Stimulated activated CD4-positive, alpha-beta T cell treated with anti-CD3 and anti-CD28 coated beads, Interleukin-1b, Interleukin-23, amount 100 ng/mL, for 48 hours (primary cell): ENCODE measurements around the gene SPAST.
"Not testable (repeated sequence)": the region's sequence is repeated elsewhere in the genome, so short reads cannot be mapped to it uniquely, and the experiment has no call there.

Experiments
- DNase-seq: peaks from one replicate; pipeline ENCODE4 v3.0.0-alpha.2; 2020

Gene SPAST

DNA sequence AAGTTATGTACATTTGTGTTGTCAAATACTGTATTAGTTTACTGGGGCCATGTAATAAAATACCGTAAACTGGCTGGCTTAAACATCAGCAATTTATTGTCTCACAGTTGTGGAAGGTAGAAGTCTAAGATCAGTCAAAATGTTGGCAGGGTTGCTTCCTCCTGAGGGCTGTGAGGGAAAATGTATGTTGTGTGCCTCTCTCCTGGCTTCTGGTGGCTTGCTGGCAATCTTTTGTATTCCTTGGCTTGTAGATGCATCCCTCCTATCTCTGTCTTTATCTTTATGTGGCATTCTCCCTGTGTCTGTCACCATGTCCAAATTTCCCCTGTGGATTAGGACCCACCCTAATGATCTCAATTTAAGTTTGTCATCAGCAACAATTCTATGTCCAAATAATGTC, 65.3 kb downstream of the SPAST start:
- no peak for DNase-seq

DNA sequence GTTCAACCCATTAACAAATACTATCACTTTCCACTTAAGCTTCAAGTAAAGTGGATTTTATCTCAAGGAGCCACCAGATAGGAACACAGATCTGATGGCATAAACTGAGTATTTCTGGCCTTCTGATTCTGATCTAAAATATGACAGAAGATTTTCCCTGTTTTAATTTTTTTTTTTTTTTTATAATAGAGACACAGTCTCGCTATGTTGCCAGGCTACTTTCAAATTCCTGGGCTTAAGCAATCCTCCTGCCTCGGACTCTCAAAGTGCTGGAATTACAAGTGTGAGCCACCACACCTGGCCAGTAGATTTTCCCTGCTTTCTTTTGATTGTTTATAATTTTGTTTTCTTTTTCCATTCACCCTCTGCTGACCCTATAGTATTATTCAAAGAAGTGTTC, 65.7 kb downstream of the SPAST start:
- no peak for DNase-seq

DNA sequence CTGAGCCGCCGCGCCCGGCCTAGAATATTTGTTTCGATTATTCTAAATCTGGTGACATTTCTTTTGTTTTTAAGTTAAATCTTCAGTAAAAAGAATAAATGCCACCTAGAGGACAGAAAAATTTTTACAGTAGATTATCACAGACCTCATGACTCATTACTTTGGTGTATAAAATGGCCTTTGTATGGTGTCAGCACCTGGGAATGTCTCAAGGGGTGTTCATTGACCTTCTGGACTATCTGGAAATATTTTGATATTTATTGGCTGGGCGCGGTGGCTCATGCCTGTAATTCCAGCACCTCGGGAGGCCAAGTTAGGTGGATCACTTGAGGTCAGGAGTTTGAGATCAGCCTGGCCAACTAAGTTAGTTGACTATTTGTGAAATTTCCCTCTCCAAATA, 72.1 kb downstream of the SPAST start:
- no peak for DNase-seq

DNA sequence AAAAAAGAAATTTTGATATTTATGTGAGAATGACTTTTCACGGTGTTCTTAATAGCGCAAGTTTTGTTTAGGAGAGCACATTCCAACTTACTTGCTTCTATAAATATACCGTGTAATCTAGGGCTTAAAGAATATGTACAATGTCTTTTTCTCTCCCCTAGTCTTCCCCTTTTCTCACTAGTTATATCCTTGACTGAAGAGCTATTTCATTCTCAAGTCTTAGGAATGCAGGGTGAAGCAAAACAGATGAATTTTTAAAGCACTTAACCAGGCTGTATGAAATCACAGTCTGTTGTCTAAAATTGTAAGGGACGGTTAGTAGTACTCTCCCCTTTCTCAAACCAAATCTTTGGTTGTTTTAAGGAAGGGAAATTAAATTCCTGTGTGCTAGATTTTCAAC, 72.7 kb downstream of the SPAST start:
- no peak for DNase-seq

DNA sequence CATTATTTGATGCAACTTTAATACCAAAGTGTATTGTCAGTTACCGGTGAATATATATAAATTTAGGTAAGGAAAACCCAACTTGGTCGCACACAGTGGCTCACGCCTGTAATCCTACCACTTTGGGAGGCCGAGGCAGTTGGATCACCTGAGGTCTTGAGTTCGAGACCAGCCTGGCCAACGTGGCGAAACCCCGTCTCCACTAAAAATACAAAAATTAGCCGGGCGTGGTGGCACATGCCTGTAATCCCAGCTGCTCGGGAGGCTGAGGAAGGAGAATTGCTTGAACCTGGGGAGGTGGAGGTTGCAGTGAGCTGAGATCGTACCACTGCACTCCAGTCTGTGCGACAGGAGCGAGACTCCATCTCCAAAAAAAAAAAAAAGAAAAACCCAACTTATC, 88.2 kb downstream of the SPAST start:
- not testable (repeated sequence) for DNase-seq

DNA sequence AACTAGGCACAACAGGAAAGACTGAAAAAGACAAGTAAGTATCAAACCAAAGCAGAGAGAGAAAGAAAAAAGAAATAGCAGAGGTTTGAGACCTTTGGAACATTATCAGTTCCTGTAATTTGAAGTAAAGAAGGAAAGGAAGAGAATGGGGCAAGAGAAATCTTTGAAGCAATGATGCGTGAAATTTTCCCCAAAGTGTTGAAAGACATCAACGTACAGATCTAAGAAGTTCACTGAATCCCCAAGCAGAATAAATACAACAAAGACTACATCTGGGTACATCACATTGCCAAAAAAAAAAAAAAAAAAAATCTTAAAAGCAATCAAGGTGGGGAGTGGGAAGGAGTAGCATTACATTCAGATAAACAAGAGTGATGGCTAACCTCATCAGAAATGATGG, 96.3 kb downstream of the SPAST start:
- DNase-seq = no peak

DNA sequence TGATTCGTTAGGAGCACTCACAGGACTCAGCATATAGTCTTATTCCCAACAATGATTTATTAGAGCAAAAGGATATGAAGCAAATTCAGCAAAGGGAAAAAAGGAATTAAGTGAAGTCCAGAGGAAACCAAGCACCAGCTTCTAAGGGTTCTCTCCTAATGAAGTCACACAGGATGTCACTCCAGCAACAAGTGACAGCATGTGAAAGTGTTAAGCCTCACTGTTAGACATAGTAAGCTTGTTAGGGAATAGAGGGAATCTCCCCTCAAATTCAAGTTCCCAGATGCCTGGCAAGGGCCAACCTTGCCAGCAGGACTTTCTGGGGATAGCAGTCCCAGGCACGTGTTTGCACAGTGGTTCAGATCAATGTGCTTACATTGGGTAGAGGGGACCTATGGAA, 97.9 kb downstream of the SPAST start:
- DNase-seq = no peak

DNA sequence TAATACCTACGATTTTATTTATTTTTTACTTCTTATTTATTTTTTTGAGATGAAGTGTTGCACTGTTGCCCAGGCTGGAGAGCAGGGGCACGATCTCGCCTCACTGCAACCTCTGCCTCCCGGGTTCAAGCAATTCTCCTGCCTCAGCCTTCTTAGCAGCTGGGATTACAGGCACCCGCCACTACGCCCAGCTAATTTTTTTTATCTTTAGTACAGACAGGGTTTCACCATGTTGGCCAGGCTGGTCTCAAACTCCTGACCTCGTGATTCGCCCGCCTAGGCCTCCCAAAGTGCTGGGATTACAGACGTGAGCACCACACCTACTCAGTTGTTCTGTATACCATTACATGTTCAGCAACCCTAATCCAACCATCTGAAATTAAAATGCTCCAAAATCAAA, 100.9 kb downstream of the SPAST start:
- not testable (repeated sequence) for DNase-seq

DNA sequence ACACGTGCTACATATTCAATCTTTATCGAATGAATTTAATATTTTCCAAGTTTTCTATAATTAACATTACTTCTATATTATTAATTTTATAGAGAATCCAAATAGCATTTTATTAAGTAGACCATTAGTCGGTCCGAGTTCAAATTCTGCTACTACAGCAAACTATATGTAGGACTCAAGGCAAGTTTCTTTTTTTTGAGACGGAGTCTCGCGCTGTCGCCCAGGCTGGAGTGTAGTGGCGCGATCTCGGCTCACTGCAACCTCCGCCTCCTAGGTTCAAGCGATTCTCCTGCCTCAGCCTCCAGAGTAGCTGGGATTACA, 101.6 kb downstream of the SPAST start:
- not testable (repeated sequence) for DNase-seq

DNA sequence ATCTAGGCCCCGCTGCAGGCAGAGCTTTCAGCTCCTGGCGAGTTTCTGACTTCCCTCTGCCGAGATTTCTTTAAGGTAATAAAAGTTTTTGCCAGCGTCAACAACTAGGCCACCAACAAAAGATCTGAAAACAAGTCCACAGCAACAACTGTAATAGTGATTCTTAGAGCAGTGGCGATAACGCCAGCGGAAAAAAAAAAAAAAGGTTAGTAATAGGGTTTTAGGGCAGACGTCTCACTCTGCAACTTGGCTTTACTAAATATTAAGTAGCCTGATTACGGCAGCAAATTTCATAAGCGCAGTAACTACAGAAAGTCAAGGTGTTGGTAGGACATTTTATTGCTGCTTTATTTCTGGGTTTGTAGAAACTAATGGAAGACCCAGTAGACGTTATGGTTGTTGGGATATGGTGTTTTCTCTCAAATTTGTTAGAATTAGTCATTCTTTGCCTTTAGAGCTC, 102.8 kb downstream of the SPAST start:
- no peak for DNase-seq

DNA sequence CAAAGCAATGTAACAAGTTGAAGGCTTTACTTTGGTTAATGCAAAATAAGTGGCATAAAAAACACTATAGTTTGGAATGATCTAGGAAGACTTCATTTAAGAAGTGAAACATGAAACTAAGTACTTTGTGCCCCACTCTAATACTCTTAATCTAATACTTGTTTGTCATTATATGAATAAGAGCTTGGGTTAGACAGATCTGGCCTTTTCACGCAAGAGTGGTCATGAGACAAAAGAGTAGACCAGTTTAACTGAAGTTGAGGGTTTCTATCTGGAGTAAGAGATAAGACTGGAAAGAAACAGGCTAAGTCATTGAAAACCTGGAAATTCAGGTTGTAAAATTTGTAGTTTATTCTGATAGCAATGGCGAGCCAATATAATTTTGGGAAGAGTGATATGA, 105.2 kb downstream of the SPAST start:
- no peak for DNase-seq

DNA sequence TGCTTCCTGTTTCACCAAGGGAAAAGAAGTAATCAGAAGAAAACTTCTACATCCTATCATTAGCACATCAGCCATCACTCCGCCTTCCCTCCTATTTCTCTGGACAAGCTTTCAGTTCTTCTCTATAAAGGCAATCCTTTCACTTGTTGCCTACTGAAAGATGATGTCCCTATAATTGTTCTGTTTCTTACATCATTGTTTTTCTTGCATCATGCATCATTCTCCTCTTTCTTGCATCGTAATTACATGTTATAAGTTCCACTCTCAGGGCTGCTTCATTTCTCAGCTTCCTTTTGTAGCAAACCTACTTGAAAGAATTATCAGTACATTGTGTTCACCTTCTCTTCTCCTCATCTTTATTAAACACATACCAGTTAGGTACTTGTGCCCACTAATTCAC, 109.5 kb downstream of the SPAST start:
- DNase-seq = no peak

DNA sequence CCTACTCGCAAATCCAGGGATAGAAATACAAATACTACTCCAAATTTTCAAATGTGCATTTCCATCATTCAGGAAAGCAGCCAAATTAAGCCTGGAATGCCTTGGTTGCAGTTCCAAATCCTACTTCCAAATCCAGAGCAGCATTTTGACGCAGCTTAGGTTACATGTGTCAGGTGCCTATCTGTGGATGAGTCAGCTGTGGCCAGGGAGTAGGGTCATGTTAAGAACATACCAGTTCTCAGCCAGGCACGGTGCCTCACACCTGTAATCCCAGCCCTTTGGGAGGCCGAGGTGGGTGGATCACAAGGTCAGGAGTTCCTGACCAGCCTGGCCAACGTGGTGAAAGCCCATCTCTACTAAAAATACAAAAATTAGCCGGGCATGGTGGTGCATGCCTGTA, 119.3 kb downstream of the SPAST start:
- DNase-seq = no peak

DNA sequence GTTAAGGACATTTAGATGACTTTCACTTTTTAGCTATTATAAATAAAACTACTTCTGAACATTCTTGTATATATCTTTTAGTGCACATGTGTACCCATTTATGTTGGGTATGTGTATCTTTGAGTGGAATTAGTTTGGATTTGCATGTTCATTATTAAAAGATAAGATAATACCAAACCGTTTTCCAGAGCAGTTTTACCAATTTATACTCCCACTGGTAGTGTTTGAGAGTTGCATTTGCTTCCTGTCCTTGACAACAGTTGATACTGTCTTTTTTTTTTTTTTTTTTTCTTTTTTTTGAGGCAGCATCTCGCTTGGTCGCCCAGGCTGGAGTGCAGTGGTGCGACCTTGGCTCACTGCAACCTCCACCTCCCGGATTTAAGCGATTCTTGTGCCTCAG, 125.7 kb downstream of the SPAST start:
- DNase-seq = no peak

DNA sequence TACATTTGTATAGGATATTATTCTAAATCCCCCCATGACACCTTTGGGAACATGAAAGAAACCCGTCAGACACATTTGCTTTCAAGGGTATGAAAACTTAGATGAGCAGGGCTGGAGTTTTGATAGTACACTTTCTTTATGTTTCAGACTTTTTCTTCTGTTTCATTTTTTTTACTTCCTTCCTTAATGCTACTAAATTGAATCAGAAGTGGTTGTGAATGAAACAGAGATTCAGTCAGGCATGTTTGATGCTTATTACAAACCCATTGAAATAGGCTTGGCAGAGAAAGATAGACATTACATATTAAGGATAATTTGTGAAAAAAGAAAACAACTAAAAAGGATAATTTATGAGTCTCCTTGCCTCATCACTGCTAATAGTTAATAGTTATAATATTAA, 129.1 kb downstream of the SPAST start:
- DNase-seq = no peak

DNA sequence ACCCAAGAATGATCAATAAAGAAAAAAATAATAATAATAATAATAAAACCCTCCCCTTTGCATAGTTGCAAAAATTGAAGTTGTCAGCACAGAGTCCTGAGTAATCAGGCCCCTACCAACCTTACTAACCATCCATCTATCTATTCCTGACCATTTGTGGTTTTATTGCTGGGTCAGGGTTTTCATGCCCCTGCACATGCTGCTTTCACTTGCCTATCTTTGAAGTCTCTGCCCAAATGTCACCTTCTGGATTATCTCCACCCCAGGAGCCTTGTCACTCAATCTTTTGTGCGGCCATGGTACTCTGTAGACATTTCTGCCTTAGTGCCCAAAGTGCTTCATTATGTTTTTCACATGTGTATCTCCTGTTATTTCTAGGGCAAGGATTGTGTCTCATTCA, 137.5 kb downstream of the SPAST start:
- no peak for DNase-seq

DNA sequence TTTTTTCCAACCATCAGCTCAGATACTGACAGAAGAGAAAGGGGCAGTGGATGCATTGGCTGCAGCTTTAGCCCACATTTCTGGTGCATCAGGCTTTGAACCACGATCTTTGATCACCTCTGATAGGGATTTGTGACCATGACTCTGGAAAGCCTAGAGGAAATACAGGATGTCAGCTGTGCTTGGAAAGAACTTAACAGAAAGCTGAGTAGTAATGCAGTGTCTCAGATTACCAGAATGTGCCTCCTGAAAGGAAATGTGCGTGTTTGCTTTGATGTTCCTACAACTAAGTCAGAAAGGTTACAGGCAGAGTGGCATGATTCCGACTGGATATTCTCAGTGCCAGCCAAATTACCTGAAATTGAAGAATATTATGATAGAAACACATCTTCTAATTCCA, 140.1 kb downstream of the SPAST start:
- not testable (repeated sequence) for DNase-seq
